Measurements from ENCODE around the gene ZP1. TPM values are rescaled to one million over a fixed set of nuclear protein-coding genes. Genes with fewer than 3 reads are reported as not detected.
A peak's percentile ranks its signal among the peaks of the same experiment; 100 is the strongest.

Gene ZP1
- total and polyA plus RNA-seq, 2 of the 13 experiments (the other 11 are each of a cell fraction or from before 2014, with no cell fraction given): 0.16 TPM; not detected in 1

GRCh38 chr11:60838132-60838531 is 29.2 kb upstream of the ZP1 start:
- CTCF ChIA-PET (ENCODE audit: low intra/inter-chr PET ratio, low total read pairs): interaction anchor here (1.1 to 1.8 kb wide), 2 partner anchors 43 to 50 kb away, joined by 3 to 7 read pairs; no protein-coding TSS in a partner anchor
- intact Hi-C loops (cut with micrococcal nuclease; ENCODE audit: unreplicated experiment) (no loop called here), in situ Hi-C loops (cut with HindIII; ENCODE audit: extremely low pct_ligation_motif_present, low pct_unique_long_range_greater_than_20kb) (no loop called here)
- H3K9ac ChIP-seq (ENCODE audit: insufficient read depth, low read depth, low read length): no peak overlapping the region
- DNase-seq (ENCODE audit: low spot score) (peak; percentile 28), FAIRE-seq (no peak), ATAC-seq (peak; percentile 59)
- no peak overlapping the region for H2AFZ ChIP-seq (ENCODE audit: low read length)
- no peaks in the 10 kb centered on the region; a peak in 1 of 5 replicates for H3K27me3 ChIP-seq (ENCODE audit: control insufficient read depth in 1 of 2, insufficient read depth in 2 of 2, low read length in 2 of 2)
- no peaks in the 10 kb centered on the region for H4K20me1 ChIP-seq (ENCODE audit: insufficient read depth, low read length)
- no CpG with 5 or more reads among the region's 7 CpGs for WGBS (ENCODE audit: low lambda C conversion rate)
- POLR2A ChIA-PET: no interaction called here
- no peak overlapping the region for H3K27ac ChIP-seq (ENCODE audit: extremely low read length, insufficient read depth, low read length)
- no peak overlapping the region for H3K4me3 ChIP-seq (replicated peaks in 1 of 3; ENCODE audit: insufficient read depth in 1 of 3, low read depth in 2 of 3, low read length in 3 of 3)
- BruUV-seq (replicated peaks): no TSS peak
- no peaks in the 10 kb centered on the region for H3K36me3 ChIP-seq (replicated peaks in 1 of 2; ENCODE audit: control insufficient read depth in 1 of 2, insufficient read depth in 2 of 2, low read length in 2 of 2)
- peaks cover 20% of the 10 kb centered on the region for H3K4me1 ChIP-seq (ENCODE audit: insufficient read depth, low read length)
- H3K9me3 ChIP-seq (ENCODE audit: low read length): no peaks in the 10 kb centered on the region
- H3K4me2 ChIP-seq (ENCODE audit: low read depth, low read length): no peak overlapping the region
- peaks cover 11% of the 10 kb centered on the region for H3K79me2 ChIP-seq (ENCODE audit: insufficient read depth, low read length)
- TF ChIP-seq ZNF263 (CRISPR knock-in tag; IDR thresholded peaks at IDR 0.05): peak; percentile 47
- TF ChIP-seq ZNF362 (CRISPR knock-in tag; IDR thresholded peaks at IDR 0.05; ENCODE audit: borderline replicate concordance): no peak
- no peak for TF ChIP-seq SSRP1 (CRISPR knock-in tag; IDR thresholded peaks at IDR 0.05)
- peak; percentile 41 for TF ChIP-seq CTCF (CRISPR knock-in tag; IDR thresholded peaks at IDR 0.05)
- TF ChIP-seq ZBTB20 (CRISPR knock-in tag; IDR thresholded peaks at IDR 0.05; ENCODE audit: borderline replicate concordance, low read depth): no peak
- no peak for TF ChIP-seq ISX (CRISPR knock-in tag; conservative IDR thresholded peaks at IDR 0.05)
- no peak for TF ChIP-seq ZNF629 (CRISPR knock-in tag; conservative IDR thresholded peaks at IDR 0.05)
- TF ChIP-seq GPBP1L1 (CRISPR knock-in tag; IDR thresholded peaks at IDR 0.05): no peak
- TF ChIP-seq HNRNPK (IDR thresholded peaks at IDR 0.05; ENCODE audit: low read depth, low read length, poor library complexity, severe bottlenecking): no peak
- 0 out of 2 replicates have a peak, but pooled peaks have one; percentile 16 for TF ChIP-seq SMC3 (IDR thresholded peaks at IDR 0.05; ENCODE audit: low read length)
- TF ChIP-seq PHF20 (CRISPR knock-in tag; IDR thresholded peaks at IDR 0.05): no peak
- TF ChIP-seq ZNF501 (CRISPR knock-in tag; IDR thresholded peaks at IDR 0.05): no peak
- TF ChIP-seq STAG1 (CRISPR knock-in tag; IDR thresholded peaks at IDR 0.05): peak; percentile 51
- no peak for TF ChIP-seq ZNF468 (CRISPR knock-in tag; IDR thresholded peaks at IDR 0.05)
